GM18507 (cell line): ENCODE results near the gene TLE4.

ENCODE experiments used
- DNase-seq: peaks from one replicate; pipeline ENCODE4 v3.0.0; 2011; ENCODE audit warnings: low read depth; ENCODE audit not compliant: insufficient read length; ENCODE audit errors: extremely low spot score
- FAIRE-seq: peaks from 2 replicates; lab custom pipeline; 2011; peaks lifted over from hg19 to GRCh38; lab: Jason Lieb, UNC

Gene TLE4

DNA sequence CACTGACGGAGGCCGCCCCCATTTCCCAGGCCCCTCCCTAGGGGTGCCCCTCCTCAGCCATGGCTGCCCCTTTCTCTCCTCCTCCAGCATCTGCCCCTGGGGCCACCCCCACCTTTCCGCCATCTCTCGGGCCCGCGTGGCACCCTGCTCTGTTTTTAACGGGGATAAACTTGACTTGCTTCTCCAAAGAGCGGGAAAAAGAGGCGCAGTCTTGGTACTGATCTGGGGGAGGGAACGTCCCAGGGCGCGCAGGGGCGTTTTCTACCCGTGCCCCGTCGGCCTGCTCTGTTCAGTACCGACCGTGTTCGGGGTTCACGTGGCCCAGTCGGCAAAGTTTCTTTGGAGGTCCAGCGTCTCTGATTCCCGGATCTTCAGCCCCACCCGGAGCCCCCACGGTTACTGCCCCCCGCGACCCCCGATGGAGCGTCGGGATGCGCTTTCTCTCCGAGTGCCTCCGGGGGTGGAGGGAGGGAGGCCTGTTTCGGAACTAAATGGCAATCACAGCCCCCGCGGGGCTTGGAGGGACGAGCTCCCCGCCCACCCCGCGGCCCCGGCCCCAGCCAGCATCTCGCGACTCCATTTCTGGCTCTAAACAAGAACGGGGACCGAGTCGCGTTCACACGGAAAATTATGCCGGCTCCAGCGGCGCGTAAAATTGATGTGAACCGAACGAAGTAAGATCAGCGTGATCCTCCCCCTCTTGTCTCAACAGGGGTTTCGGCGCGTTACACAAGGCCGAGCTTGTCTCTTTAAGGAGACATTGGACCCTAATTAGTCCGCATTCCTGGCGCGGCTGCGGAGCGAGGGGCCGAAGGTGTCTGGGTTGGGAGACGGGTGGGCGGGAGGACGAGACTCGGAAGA lies 1.1 kb upstream of the TLE4 start:
- DNase-seq (peak; percentile 4), FAIRE-seq (peak; percentile 44)

DNA sequence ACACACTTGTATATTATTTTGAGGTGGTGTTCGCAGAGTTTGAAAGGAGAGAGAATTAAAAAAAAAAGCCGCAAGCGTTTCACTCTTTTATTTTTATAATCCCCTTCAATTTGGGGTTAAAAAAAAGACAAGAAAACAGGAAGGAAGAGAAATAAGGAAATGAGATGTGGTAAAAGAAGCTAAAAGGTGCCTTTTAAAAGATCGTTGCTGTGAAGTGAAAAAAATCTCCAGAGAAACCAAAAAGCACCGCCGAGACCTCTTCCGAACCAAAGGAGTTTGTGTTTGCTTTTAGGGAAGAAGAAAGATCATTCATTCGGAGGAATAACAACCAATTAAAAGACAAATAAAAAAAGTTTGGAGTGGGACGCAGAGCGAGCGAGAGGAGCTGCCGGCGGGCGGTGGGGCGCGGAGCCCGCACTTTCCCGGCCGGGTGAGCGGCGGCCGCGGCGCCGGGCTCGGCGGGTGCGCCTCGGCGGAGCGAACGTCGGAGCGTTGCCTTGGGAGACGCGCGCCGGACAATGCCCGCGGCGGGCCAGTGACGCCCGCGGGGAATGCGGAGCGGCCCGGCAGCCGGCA lies 355 bp downstream of the TLE4 start:
- no peak for FAIRE-seq
- no peak for DNase-seq

DNA sequence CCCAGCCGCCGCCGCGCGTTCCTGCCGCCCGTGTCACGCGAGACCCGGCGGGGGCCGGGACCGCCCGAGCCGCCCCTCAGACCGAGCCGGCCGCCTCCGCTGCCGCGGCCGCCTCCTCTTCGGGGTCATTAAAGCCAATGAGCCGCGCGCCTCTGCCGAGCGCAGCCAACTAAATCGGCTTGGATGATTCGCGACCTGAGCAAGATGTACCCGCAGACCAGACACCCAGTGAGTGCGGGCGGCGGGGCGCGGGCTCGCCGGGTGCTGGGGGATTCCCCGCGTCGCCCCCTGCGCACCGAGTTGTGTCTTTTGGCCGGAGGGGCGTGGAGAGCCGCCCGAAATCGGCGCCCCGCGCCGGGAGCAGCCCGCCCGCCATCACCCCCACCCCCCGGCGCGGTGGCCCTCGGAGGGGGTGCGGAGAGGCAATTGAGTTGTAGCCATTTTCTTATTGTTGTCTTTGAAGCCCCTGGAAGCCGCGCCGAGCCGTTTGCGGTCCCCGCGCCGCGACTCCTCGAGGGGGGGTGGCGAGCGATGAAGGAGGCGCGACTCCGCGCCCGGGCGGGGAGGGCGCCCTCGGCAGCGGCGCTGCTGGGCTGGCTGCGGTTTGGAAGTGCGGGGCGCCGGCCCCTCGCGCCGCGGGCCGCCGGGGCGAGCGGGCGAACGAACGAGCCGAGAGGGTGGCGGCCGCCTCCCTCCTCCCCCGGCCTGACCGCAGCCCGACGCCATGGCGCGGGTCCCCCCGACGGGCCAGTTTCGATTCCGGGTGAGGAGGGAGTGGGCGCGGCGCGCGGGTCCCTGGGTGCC lies 1.0 kb downstream of the TLE4 start:
- FAIRE-seq (peak; percentile 24), DNase-seq (peak; percentile 14)

DNA sequence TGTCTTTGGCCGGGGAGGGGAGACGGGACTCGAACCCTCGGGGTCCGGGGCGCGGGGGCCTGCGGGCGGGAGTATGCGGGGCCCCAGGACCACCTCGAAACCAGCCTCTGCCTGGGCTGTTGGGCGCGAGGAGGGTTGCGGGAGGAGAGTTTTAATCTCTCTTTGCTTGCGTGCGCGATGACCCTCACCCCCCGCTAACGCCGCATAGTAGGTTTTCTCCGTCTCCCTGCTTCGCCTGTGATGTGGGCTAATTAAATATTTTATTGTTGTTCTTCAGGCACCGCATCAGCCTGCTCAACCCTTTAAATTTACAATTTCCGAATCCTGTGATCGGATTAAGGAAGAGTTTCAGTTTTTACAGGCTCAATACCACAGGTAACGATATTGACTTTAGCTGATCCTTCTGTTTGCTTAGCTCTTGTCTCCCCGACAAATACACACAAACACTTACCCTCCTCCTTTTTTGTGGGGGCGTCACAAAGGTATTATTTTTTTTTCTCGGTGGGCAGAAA lies 1.7 kb downstream of the TLE4 start:
- FAIRE-seq (no peak), DNase-seq (no peak)

DNA sequence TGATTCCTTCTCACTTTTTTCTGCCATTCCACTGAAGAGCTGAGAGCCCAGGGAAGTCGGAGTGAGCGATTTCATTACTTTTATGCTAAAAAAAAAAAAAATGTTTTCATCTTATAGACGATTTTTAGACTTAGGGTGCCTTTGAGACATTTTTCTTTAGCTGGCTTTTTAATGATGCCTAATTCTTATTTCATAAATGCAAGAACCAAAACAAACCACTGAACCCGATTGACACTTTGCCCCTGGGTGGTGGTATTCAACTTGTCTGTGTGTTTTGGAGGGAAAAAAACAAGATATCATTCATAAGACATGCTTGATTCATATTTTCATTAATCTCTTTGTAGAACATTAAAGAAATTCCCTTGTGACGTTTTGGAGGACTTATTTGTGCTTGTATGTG lies 2.4 kb downstream of the TLE4 start:
- DNase-seq (no peak), FAIRE-seq (no peak)

DNA sequence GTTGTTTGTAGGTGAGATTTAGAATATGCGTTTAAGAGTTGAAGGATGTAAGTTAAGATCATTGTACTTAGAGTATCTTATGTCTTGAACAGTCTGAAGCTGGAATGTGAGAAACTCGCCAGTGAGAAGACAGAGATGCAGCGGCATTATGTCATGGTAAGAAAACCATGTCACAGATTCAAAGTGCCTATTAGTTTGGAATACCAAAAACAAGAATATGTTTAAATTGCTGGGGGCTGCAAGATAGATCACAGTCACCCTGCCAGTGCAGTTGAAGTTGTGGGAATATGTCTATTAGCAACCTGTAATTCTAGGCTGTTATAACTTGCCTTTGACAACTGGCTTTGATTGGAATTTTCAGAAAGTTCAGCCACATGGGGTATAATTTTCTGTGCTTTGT lies 3.0 kb downstream of the TLE4 start:
- no peak for DNase-seq
- no peak for FAIRE-seq

DNA sequence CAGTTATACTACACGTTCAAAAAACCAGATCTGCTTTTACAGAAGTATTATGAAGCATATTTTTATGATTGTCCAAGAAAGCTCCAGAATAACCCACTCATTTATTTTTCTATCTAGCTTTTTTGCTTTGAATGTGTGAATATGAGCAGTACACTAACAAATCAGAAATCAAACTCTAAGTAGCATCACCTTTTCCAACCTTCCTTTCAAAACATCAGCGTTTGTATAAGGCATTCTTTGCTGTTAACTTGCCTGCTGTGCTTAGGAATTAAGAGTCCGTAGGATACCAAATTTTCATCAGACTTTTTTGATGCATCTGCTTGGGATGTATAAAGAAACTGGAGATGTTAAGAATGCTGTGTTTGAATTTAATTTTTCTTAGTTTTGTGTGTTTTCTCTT lies 3.8 kb downstream of the TLE4 start:
- DNase-seq (no peak), FAIRE-seq (no peak)

DNA sequence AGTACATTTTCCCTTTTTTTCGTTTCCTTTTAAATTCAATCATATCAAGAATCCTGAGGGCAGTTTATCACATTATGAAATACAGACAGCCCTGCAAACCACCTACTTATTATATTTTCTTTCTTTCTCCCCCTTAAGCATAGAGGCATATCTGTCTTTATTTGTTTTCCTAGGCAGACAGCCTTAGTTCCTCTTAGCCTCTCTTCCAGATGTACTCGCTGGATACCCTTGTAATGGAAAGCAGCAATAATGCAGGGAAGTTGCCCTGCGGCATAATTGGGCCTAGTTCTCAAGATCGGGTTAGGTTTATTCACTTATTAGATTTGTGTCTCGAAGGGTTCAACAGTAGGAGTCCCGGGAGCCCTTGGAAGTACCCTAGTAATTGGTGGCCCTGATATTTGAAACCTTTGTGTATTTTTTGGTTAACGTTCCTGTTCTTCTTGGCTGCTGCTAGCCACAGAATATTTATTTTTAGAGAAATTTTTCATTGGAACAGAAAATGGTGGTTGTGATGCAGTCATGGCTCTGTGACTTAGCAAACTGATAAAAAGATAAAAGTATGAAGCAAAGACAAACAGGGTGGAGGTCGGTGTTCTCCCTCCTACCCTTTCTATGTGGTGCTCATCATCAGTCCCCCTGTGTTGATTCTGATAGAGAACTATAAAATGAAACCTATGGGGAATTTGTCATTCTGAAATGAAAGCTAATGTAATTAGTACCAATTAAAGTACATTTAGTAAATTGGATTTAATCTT lies 6.4 kb downstream of the TLE4 start:
- no peak for FAIRE-seq
- DNase-seq: no peak

DNA sequence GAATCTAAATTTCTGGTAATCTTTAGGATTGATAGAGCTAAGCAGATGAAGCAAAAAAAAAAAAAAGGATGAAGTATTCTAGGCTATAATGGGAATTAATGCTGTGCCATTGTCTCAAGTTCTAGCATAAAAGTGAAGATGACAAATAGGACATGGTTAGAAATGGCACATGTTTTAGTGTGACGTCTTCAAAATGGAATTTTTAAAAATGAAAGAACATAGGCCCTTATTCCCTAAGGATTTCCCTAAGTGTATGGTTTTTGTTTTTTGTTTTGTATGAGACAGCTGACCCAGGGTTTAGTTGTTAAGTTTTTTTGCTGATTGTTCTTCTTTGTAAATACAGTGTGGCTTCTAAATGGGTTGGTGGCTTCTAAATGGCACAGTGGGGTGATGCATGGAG lies 7.1 kb downstream of the TLE4 start:
- FAIRE-seq (no peak), DNase-seq (no peak)

DNA sequence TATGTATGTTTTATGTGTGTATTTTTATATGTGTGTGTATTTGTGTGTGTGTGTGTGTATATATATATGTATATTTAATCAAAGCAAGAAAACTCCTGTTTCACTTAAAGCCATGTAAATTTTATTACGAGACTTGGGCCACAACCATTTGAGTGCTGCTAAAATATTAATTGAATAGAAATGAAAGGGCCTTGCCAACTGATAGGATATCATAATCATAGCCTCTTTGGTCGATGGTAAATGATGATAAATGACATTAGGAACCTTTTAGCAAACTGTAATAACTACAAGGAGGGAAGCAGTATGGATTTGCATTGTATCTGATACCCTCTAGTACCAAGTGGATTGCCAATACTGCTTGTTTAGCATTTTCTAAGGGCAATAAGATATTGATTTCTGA lies 7.9 kb downstream of the TLE4 start:
- DNase-seq (no peak), FAIRE-seq (no peak)

DNA sequence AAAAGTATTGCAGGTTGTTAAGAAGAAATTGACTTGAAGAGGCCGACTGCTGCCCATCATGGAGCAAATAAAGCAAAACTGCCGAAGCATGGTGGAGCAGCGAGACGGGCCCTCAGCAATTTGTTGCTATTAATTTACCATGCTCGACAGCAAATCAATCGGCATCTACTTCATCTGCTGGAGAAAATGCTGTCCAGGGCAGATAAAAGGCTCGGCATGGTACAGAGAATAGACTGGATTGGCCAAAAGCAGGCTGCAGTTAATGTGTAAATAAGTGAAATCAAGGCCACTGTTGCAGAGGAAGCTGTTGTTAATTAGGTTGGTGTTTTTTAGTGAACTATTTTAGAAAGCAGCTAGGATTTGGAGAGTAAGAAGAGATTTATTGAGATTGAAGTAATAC lies 8.3 kb downstream of the TLE4 start:
- DNase-seq: no peak
- no peak for FAIRE-seq

DNA sequence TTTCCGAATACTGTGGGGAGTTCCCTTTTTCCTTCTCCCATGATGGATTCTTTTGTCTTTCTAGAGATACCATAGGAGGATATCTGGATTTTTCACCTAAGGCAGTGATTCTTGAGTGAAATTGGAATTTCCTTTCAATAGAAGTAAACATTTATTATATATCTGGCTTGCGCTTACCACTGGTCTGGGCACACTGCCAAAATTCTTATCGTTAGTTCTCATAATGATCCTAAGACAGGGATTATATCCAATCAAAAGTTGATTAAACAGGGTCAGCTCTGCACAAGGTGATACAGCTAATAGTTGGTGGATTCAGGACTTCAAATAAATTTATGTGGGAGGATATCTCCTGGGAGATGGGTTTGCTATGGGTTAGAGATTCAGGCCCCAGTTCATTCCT lies 9.6 kb downstream of the TLE4 start:
- no peak for FAIRE-seq
- no peak for DNase-seq

DNA sequence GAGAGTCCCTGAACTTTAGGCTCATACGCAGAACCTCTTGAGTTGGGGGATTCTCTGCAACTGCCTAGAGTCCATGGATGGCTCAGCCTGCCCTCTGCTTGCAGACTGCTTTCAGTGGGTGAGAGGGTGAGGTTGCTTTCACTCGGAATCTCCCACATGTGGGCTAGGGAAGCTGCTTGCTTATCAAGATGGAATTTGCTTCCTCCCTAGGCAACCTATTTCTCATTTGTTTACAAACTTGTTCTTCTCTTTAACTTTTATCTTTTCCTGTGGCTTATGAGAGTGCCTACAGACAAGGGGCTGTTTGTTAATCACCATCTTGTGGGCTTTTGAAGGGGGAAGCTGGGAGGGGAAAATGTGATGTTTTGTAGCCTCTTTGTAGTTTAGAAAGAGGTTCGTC lies 10.0 kb downstream of the TLE4 start:
- no peak for FAIRE-seq
- no peak for DNase-seq

DNA sequence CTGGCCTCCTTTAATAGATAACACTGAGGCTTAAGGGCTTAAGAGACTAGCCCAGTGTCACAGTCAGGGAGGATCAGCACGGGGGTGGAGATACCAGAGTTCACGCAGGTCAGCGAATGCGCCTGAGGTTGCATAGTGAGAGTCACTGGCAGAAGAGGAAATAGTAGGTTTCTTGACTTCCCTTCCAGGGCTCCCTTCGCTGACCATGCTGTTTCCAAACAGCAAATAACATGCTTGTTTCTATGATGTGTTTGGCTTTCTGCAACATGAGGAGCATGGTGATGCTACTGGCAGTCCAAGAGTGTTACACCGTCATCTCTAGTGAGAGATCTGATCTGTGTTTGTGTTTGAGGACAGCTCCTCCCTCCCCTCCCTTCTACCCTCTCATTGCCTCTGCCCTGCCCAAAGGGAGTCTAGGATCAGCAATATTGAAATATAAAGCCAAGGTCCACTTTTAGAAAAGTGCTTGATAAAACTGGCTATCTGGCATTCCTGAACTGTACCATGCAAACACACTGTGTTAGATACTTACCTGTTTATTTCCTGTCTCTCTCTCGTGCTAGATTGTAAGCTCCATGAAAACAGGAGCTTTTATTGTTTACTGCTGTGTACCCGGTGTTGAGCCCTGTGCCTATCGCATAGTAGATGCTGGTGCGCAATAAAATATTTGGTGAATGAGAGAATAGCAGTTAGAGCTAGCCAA lies 12.3 kb downstream of the TLE4 start:
- FAIRE-seq (no peak), DNase-seq (no peak)

DNA sequence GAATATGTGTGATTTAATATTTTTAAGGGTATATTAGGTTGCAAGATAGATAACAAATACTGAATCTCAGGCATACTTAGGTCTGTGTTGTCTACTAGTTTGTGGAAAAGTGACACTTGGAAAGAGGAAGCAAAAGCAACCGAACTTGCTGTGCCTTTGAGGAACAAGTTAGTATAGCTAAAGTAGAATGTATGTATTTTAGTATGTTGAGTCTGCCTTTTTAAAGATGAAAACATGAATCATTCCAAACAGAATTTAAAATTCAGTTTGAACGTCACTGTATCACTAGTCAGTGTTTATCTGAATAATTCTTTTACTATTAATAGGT lies 12.9 kb downstream of the TLE4 start:
- DNase-seq (no peak), FAIRE-seq (no peak)

DNA sequence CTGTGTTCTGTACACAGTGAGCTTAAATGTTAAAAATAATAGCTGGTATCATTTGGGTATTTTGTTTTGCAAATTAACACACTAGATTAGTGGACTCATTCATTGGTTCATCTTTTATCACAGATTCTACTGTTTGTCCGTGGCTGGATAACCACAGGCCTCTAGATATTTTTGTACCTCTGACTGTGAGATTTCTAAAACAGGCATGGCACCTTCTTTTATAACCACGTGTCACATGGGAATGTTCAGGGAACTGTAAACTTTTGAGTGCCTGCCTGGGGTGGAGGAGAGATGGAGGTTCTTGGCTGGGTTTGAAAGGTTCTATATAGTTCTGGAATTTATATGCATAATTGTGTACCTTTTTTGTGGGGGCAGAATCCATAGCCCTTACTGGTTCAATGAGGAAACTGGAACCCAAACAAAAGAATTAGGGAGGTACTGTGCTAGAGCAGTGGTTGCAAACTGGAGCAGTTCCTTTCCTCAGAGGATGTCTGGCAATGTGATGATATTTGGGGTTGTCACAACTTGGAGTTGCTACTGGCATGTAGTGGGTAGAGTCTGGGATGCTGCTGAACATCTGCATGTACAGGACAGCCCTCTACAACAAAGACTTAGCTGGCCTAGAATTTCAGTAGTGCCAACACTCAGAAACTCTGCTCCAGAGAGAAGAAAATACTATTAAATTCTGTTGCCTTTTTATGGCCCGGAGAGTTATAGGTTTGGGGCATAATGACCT lies 16.9 kb downstream of the TLE4 start:
- no peak for FAIRE-seq
- DNase-seq: no peak

DNA sequence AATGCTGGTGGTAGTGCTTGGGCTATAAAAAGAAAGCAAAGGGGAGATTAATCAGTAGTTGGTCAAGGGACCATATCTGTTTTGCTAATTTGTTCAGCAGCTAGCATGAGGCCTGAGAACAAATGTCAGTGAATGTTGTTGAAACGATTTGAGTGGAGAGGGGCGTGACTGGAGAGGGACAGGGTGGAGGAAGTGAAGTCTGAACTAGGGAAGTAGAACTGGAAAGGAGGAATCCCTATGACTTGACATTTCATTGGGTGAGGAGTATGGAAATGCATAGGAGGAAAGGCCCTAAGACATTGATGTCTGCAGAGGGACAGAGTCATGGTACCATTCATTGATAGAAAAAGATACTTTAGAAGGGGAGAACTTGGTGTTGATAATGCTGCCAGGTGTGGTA lies 19.7 kb downstream of the TLE4 start:
- no peak for DNase-seq
- FAIRE-seq: no peak

DNA sequence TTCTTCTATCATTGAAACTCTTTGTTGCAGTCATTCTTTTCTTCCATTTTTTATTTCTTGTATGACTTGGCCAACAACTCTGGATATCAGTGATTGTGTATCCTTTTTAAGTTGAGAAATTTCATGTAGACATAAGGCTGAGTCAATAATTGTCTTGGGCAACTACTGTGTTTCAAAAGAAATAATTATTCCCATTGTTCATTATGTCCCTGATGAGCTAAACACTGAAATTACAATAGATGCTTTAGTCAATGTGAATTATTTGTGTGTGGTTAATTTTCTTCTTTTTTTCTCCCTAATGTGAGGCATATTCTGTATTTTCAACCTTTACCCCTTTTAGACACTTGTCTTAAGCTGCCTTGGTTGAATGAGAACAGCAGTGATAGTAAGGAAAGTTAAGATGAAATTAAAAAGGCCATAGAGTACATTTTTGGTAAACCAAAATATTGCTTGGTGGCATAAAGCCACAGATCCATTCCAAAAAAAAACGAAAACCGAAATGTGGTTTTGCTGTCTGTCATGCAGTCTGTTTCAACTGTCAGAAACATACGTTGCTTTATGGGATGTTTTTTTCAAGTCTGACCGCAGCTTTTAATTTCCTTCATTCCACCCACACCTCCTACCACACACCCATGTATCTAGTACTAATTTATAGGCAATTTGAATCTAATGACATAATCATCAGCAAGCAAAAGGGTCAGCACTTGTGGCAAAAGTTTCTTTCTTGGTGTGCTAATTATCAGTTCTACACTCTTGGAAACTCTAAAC lies 21.1 kb downstream of the TLE4 start:
- DNase-seq (no peak), FAIRE-seq (peak; percentile 39)
